Osteoblast (primary cell): ENCODE measurements around the gene TMEM178B. TPM values are rescaled to one million over a fixed set of nuclear protein-coding genes. Genes with fewer than 3 reads are reported as not detected.

Experiments used
- DNase-seq: peaks from one replicate; pipeline ENCODE4 v3.0.0; 2011; ENCODE audit warnings: low spot score, mixed read lengths; ENCODE audit not compliant: insufficient read length; ENCODE audit errors: missing footprints
- H2AFZ ChIP-seq: 2 replicates; pipeline ENCODE4 v1.6.0; 2011; ENCODE audit warnings: mild to moderate bottlenecking, low read length
- H3K27ac ChIP-seq: 2 replicates; pipeline ENCODE4 v1.5.1; 2011; ENCODE audit warnings: mild to moderate bottlenecking, low read depth, low read length, moderate library complexity
- H3K27me3 ChIP-seq: 2 replicates; pipeline ENCODE4 v1.6.0; 2012; ENCODE audit warnings: mild to moderate bottlenecking, control low read depth, inconsistent platforms, low read length, moderate library complexity; ENCODE audit not compliant: insufficient read depth
- H3K36me3 ChIP-seq: 2 replicates; pipeline ENCODE4 v1.5.1; 2011; ENCODE audit warnings: mild to moderate bottlenecking, low read length, control low read depth, moderate library complexity; ENCODE audit not compliant: insufficient read depth
- H3K4me1 ChIP-seq: 2 replicates; pipeline ENCODE4 v1.5.1; 2011; ENCODE audit warnings: mild to moderate bottlenecking, low read length, control low read depth, moderate library complexity; ENCODE audit not compliant: insufficient read depth
- H3K4me2 ChIP-seq: 2 replicates; pipeline ENCODE4 v1.6.0; 2011; ENCODE audit warnings: mild to moderate bottlenecking, low read length; ENCODE audit not compliant: insufficient read depth
- H3K4me3 ChIP-seq: fragments of 200-600 bp; sonication (generic); 3 replicates; pipeline ENCODE4 v1.5.1; 2012; ENCODE audit warnings: mild to moderate bottlenecking, low read length, inconsistent platforms; ENCODE audit not compliant: insufficient read depth
- H3K79me2 ChIP-seq: 2 replicates; pipeline ENCODE4 v1.6.0; 2012; ENCODE audit warnings: mild to moderate bottlenecking, low read length, control low read depth, inconsistent platforms; ENCODE audit not compliant: insufficient read depth
- H3K9me3 ChIP-seq: 2 replicates; pipeline ENCODE4 v1.5.1; 2011; ENCODE audit warnings: low read depth, low read length, control low read depth
- H4K20me1 ChIP-seq: 2 replicates; pipeline ENCODE4 v1.6.0; 2012; ENCODE audit warnings: mild to moderate bottlenecking, low read length, control low read depth; ENCODE audit not compliant: insufficient read depth
- total RNA-seq: library from RNA; depleted of rRNA; stranded (reverse); fragments of >200 nt; gene quantifications from 2 replicates; pipeline ENCODE4 v1.2.3, GENCODE V29; 2012
- TF ChIP-seq, protein P1 (sequence below): IDR thresholded peaks from 2 replicates; pipeline ENCODE4 v1.5.1; 2011; ENCODE audit warnings: mild to moderate bottlenecking, low read depth, low read length, moderate library complexity; ENCODE audit errors: extremely low read depth

The TMEM178B gene
- total RNA-seq, 1 donor: 1.1 TPM

DNA sequence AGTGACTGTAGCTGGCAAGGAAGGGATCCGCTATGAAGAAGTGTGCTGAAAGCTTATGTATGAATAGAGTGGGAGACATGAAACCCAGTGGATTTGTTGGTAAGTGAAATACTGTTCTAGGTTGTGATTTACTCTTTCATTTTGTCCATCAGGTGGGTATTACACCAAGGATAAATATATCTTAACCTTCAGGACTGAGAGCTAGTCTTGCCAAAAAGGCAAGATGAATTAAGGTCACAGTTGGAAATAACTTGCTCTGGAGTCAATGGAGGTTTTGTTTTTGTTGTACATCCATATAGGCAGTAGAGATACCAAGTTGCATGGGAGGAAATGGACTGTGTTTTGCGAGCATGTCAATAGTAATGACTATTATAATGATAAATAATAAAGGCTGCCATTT, 190.6 kb downstream of the TMEM178B start:
- TF ChIP-seq, protein P1, sequence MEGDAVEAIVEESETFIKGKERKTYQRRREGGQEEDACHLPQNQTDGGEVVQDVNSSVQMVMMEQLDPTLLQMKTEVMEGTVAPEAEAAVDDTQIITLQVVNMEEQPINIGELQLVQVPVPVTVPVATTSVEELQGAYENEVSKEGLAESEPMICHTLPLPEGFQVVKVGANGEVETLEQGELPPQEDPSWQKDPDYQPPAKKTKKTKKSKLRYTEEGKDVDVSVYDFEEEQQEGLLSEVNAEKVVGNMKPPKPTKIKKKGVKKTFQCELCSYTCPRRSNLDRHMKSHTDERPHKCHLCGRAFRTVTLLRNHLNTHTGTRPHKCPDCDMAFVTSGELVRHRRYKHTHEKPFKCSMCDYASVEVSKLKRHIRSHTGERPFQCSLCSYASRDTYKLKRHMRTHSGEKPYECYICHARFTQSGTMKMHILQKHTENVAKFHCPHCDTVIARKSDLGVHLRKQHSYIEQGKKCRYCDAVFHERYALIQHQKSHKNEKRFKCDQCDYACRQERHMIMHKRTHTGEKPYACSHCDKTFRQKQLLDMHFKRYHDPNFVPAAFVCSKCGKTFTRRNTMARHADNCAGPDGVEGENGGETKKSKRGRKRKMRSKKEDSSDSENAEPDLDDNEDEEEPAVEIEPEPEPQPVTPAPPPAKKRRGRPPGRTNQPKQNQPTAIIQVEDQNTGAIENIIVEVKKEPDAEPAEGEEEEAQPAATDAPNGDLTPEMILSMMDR: no peak
- Histone ChIP-seq H3K4me1 (no peaks in the 10 kb centered on the region), H3K4me3 (no peak overlapping the region), H3K79me2 (no peaks in the 10 kb centered on the region), H4K20me1 (no peaks in the 10 kb centered on the region), H3K27ac (no peak overlapping the region), H3K36me3 (no peaks in the 10 kb centered on the region), H3K4me2 (no peak overlapping the region), H2AFZ (no peak overlapping the region), H3K27me3 (no peaks in the 10 kb centered on the region), H3K9me3 (no peaks in the 10 kb centered on the region)
- DNase-seq: no peak

DNA sequence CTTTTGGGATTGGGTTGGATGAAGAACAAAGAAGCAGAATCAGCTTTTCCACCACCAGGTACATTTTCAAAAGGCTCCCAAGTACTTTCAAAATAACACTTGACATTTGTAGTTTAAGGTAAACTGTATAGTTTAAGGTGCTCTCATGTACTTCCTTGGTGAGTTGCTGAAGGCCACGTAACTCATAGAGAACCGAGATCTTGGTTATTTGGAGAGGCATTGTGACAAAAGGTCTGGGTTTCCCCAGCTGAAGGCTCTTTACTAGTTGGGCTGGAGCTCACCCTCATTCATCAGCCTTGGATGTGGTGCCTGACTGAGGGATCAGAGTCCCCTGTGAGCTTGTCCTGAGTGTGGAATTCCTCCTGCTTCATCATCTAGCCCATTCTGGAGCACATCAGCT, 191.8 kb downstream of the TMEM178B start:
- Histone ChIP-seq H3K4me3 (no peak overlapping the region), H3K4me2 (no peak overlapping the region), H3K27me3 (no peaks in the 10 kb centered on the region), H3K79me2 (no peaks in the 10 kb centered on the region), H3K36me3 (no peaks in the 10 kb centered on the region), H2AFZ (no peak overlapping the region), H4K20me1 (no peaks in the 10 kb centered on the region), H3K4me1 (no peaks in the 10 kb centered on the region), H3K9me3 (no peaks in the 10 kb centered on the region), H3K27ac (no peak overlapping the region)
- TF ChIP-seq, protein P1: no peak
- DNase-seq: no peak

DNA sequence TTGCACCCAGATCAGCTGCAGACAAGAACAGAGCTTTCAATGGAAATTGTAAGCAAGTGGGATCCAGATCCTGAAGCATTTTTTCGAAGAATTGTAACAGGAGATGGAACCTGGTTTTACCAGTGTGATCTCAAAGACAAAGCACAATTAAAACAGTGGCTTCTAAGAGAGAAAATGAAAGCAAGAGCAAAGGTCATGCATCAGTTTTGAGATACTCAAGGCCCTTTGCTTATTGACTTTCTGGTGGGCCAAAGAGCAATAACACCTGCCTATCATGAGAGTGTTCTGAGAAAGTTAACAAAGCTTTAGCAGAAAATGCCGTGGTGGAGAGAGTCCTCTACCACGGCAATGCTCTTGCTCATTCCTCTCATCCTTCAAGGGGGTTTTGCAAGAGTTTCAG, 194.8 kb downstream of the TMEM178B start:
- no peaks in the 10 kb centered on the region for H3K27me3 ChIP-seq

DNA sequence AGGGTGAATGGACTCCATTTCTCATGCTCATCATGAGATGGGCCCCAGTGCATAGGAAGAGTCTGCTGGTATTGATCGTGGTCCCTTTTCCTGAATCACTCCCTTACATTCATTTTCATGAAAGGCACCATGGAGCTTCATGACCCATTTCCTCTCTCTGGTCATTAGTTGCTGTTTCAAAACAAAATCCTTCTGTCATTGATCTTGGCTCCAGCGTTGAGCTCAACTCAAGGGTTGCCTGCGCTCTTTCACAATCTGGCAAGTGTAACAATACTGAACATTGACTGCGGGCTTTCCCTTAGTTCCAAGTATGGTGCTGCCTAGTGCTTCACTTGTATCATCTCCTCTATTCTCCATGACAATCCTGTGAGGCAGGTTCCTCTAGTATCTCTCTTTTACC, 197.6 kb downstream of the TMEM178B start:
- Histone ChIP-seq H3K9me3 (no peaks in the 10 kb centered on the region), H3K4me1 (no peaks in the 10 kb centered on the region), H3K79me2 (no peaks in the 10 kb centered on the region), H3K4me2 (no peak overlapping the region), H3K27ac (no peak overlapping the region), H3K36me3 (no peaks in the 10 kb centered on the region), H2AFZ (no peak overlapping the region), H3K27me3 (no peaks in the 10 kb centered on the region), H3K4me3 (no peak overlapping the region), H4K20me1 (no peaks in the 10 kb centered on the region)
- TF ChIP-seq, protein P1: no peak
- no peak for DNase-seq

More for the DNA sequence above, 194.8 kb downstream of the TMEM178B start:
- Histone ChIP-seq H3K27ac (no peak overlapping the region), H3K36me3 (no peaks in the 10 kb centered on the region), H3K79me2 (no peaks in the 10 kb centered on the region), H3K4me1 (no peaks in the 10 kb centered on the region), H4K20me1 (no peaks in the 10 kb centered on the region), H3K4me3 (no peak overlapping the region), H3K9me3 (no peaks in the 10 kb centered on the region), H2AFZ (no peak overlapping the region), H3K4me2 (no peak overlapping the region)
- DNase-seq: no peak
- TF ChIP-seq, protein P1: no peak
